MM.1S (cell line): ENCODE measurements around the gene CCDC159.

Experiments used
- CTCF ChIP-seq: fragments of 300-600 bp; sonication (generic); IDR thresholded peaks from 2 replicates; pipeline ENCODE4 v1.5.1; 2016; ENCODE audit warnings: antibody characterized with exemption, low read length, mixed read lengths
- EZH2 ChIP-seq: fragments of 300-600 bp; sonication (generic); optimal IDR thresholded peaks from 2 replicates; pipeline ENCODE3; 2017; ENCODE audit warnings: low read depth, mild to moderate bottlenecking, antibody characterized with exemption, low read length, mixed read lengths
- EZH2phosphoT487 ChIP-seq: fragments of 300-600 bp; sonication (generic); IDR thresholded peaks from 2 replicates; pipeline ENCODE4 v1.6.1; 2018; ENCODE audit warnings: antibody characterized with exemption, low read length

DNA sequence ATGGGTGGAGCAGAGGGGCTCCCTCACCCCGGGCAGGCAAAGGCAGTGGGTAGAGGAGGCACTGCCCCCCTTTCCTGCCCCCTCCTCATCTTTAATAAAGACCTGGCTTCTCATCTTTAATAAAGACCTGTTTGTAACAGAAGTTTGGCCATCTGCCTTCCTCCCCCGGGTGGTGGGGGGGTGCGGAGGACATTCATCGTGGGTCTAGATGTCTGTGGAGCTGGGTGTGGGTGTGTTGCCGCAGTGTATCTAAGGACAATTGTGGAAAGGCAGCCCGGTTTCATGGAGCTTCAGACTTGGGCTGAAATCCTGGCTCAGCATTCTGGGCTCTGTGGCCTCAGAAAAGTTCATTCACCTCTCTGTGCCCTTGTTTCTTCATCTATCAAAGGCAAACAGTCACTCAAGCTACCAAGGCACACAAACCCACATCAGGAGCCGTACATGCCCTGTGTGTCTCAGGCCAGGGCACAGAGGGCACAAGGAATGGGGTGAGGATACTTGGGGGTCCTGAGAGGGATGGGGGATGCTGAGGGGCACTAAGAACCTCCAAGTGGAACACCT is 19.3 kb downstream of the CCDC159 start:
- no peak for TF ChIP-seq CTCF
- no peak for TF ChIP-seq EZH2phosphoT487
- TF ChIP-seq EZH2 = no peak
